Measurements from ENCODE around the gene LARGE1. TPM values are rescaled to one million over a fixed set of nuclear protein-coding genes. Genes with fewer than 3 reads are reported as not detected.

Gene LARGE1
- total RNA-seq, 1 experiment from 2014 or later, result 1.6 TPM

DNA sequence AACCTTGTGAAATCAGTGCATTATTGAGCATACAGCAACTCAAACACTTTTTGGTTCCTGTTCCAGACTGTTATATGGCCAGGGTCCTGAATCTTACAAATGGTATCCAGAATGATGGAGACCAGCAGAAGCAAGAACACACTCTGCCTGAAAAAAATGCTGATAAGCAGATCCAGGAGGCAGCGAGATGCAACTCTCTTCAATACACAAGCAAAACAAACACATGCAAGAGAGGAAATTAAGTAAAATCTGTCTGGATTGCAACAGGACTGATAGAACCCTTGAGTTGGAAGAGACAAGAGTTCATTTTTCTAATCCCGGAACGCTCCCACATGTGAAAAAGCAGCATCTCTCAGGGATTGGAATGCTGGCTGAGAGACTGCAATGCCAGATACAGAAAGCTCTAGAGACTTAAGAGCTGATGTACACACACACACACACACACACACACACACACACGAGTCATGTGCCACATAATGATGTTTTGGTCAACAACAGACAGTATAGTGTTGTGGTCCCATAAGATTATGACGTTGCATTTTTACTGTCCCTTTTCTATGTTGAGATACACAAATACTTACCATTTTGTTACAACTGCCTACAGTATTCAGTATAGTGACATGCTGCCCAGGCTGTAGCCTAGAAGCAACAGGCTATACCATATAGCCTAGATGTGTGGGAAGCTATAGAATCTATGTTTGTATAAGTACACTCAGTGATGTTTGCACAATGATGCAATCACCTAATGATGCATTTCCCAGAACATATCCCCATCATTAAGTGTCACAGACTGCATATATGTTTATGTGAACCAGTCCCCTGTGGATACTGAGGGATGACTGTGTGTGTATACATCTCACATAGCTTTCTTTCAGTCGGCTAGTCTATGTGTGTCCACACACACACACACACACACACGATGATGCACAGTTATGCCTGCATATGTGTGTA lies 406.6 kb downstream of the LARGE1 start:
- DNase-seq (ENCODE audit: extremely low read depth, low read depth), result no peak

DNA sequence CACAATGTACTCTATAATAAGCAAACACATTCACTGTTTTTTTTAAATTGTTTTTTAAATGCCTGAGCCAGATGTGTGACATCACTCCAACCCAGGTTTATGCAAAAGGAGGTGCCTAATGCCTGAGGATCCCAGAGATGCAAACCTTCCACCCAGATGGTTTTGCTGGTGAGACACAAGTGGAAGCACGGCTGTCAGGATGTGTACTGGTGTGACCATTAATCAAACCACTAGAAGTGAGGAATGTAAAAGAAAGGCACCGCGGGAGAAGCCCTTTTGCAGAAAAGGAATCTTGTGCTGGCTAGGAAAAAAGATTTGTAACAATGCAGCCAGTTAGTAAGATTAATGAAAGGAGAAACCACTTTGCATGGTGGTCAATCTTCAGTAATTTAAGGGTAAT lies 407.4 kb downstream of the LARGE1 start:
- DNase-seq (ENCODE audit: extremely low read depth, low read depth), result no peak

DNA sequence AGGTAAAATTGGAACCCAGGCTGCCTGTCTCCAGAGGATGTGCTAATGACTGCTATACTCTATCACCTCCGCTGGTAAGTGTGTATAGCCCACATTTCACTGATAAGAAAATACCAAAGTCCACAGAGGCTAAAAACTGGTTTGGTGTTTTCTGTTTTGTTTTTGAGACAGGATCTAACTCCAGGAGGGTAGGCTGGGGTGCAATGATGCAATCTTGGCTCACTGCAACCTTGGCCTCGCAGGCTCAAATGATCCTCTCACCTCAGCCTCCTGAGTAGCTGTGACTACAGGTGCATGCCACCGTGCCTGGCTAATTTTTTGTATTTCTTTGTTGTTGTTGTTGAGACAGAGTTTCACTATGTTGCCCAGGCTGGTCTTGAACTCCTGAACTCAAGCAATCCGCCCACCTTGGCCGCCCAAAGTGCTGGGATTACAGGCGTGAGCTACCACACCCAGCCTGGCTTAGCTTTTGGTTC lies 409.8 kb downstream of the LARGE1 start:
- no peak for DNase-seq (ENCODE audit: extremely low read depth, low read depth)

DNA sequence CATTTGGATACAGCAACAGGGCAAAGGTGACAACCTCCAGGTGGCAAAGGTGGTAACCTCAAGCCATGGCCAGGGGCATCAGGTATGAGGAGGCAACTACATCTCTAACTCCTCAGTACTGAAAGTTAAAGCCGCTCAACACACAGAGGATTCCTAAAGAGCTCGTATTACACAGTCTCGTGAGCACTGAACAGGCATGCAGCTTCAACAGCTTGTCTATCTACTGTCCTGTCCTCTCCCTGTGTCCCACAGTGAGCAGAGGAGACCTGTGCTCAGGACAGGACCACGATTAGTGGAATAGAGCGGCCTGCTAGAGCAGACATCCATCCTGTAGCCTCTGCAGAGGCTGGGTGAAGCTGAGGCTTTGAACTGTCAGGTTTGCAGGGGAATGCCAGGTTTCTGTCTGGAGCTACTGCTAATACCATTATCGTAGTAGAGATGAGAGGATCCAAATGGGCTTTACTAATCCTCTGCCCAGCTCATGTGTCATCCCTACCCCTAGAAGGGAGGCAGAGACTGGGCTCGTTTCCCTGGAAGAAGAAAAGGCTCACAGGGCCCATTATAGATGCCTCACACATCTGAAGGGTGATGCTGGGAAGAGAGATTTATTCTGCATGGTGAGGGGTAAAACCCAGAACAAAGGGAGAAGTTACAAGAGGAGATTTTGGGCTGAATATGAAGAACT lies 415.2 kb downstream of the LARGE1 start:
- DNase-seq (ENCODE audit: extremely low read depth, low read depth), result no peak

DNA sequence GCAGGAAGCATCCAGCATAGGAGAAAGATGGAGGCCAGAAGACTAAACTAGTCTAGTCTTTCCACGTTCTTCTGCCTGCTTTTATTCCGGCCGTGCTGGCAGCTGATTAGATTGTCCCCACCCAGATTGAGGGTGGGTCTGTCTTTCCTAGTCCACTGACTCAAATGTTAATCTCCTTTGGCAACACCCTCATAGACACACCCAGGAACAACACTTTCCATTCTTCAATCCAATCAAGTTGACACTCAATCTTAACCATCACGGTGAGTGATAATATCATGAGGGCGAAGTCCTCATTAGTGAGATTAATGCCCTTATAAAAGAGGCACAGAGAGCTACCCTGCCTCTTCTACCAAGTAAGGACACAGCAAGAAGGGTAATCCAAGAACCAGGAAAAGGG lies 424.2 kb downstream of the LARGE1 start:
- DNase-seq (ENCODE audit: extremely low read depth, low read depth), result no peak

DNA sequence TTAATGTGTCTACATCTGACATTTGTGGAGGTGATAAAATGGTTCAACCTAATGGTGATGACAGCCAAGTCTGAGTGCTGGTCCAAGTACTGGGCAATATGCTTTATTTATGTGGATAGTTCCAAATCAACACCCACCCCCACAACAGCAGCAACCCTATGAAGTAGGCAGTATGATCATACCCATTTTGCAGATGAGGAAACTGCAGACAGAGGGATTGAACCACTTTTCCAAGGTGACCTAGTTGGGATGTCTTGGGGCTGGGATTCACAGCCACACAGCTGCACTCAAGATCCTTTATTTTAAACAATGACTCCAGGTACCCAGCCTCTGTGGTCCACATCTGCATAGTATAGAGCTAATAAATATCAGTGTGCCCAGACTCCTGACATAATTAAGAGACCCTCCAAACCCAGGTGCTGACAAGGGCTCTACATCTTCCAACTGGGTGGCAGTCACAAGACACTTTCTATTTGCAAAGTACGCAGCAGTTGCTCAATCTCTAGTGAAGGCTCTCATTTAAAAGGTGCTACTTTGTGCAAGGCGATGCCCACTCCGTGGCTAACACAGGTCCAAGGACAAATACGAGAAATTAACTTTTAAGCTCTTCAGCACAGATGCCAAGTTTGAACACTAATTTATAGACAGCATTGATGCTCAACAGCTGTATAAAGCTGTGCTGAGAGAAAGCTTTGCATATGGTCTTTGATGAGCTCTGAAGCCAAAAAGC lies 426.6 kb downstream of the LARGE1 start:
- no peak for DNase-seq (ENCODE audit: extremely low read depth, low read depth)

DNA sequence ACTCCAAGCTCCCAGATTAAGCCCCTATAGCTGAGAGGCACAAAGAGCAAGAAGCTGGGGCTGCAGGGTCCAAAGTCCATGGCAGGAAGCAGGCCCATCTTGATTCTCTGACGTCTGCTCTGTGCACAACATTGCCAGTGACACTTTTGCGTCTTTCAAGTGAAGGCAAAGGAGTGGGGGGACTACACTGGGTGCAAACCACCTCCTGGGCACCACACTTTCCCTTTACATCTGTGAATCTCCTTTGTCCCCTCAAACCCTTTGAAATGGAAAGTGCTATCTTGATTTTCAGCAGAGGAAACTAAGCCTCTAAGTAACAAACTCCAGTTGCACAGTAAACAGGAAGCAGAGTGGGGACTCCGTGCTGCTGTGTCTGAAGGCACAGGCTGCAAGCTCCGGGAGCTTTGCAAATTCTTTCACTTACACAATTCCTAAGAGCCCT lies 428.0 kb downstream of the LARGE1 start:
- DNase-seq (ENCODE audit: extremely low read depth, low read depth), result no peak

DNA sequence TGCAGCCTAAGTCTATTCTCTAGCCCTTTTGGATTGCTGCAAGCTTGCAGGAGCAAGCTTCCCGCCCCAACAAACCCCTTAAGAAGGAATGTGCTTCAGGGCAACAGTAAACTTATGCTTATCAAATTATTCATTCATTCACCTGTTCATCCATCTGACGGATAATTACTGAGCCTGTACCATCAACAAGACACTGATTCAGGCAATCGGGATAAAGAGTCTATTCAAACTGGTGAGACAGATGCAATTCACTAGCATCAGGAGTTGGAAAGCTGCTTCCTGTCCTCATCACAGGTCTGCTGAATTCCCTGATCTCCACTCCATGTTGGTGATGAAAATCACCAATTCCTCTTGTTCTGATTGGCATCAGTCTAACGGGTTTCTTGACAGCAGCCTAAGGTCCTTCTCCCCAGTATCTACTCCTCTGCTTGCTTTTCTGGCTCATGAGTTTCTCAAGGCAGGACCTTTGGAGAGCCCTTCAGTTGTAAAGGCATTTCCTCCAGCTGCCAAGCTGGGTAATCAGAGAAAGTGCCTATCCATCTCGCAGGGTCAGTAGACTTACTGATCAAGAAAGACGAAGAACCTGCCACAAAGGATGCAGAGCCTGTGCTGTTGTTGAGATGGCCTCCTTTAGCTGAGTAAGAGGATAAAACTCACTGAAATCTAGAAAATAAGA lies 433.1 kb downstream of the LARGE1 start:
- no peak for DNase-seq (ENCODE audit: extremely low read depth, low read depth)

DNA sequence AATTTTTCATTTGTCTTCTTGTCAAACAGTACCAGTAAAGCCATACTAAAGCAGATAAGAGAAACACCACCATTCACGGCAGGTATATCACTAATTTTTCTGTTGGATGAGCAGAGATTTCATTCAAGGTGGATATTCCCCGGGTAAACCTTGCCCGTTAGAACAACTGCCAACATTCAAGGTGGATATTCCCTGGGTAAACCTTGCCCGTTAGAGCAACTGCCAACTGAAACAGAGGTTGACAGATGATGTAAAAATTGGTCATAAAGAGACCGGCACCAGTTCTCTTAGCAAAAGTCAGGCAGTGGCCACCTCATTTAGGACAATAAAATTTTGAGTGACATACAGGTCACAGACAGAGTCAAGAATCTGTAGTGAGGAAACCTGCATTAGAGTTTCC lies 438.7 kb downstream of the LARGE1 start:
- DNase-seq (ENCODE audit: extremely low read depth, low read depth), result no peak

DNA sequence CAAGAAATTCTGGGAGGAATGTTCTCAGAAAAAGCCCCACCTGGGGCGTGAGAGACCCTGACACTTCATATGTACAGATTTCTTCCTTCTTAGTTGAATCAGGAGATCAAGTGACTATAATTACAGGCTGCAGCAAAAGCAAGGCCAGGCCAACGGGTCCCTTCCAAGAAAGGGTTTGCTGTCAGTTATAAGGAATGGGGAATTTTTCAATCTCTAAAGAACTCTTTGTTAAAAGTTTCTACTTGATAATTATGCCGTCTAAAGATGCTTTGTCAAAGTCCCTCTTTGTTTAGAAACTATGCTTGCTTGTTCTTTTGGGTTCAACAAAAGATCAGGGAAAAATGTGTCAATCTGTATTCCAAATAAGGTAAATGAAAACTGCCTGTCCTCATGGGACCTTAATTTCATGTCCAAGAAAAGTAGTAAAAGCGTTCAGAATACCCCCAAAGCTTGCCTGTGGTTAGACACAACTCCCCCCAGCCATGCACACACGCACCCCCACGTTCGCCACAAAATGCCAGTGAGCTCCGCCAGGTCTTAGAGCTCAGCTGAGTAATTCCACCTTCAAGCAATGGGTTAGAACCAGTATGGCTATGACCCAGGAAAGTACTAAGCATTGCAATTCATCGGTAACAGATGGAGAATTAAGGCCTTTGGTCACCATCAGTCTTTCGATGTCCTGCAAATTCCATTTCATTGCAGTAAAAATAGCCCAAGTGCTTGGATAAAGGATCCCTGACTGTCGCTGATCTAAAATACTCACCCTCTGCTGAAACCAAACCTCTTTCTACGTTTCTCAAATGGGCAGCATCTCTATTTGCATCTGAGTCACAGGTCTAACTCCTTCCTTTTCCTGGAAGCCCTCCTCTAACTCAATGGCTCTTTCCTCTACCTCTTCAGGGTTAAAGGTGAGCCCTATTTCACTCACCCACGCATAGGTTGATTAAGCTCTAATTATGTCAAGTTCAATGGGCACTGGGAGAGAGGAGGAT lies 442.9 kb downstream of the LARGE1 start:
- DNase-seq (ENCODE audit: extremely low read depth, low read depth), result no peak

DNA sequence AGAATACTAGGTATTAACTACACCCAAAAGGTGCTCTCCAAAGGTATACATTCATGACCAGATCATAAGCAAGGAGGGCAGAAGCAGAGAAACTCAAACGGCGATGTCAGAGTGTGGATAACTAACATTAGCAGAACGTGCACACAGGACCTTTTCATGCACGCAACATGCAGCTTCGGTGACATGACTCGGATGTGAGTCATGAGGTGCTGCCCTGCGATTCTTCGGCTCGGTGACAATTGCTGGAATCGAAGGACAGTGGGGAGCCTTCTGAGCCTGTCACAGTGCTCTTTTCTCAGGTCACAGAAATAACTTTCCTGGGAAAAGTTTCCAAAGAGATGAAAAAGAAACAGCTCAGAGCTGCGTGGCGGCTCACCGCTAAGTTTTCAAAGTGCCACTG lies 443.6 kb downstream of the LARGE1 start:
- DNase-seq (ENCODE audit: extremely low read depth, low read depth), result peak; percentile 24

DNA sequence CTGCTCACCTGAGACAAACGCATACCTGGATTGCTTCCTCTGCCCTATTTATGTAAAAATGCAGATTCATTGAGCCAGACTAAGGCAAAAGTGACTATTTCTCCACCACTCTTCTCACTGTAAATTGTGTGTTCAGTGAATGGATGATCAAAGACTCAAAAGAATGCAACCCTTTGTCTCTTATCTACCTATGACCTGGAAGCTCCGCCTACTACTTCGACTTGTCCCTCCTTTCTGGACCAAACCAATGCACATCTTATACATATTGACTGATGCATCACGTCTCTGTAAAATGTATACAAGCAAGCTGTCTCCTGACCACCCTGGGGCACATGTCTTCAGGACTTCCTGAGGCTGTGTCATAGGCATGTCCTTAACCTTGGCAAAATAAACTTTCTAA lies 444.1 kb downstream of the LARGE1 start:
- no peak for DNase-seq (ENCODE audit: extremely low read depth, low read depth)

DNA sequence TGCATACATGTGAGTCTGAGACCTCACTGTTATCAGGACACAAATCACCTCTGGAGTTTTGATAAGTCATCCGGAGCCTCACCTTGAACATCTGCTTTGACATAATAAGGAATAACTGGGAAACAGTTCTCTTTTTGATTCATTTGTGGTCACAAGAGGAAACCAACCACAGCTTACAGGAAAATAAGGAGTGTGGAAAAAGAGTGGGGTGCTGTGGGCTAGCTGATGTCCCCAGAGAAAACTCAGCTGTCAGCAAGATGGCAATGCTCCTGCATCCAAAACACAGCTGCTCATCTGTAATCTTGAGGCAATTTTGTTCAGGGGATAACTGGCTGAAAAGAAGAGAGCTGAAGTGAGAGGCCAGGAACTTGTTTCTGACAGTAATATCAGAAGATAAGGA lies 445.7 kb downstream of the LARGE1 start:
- DNase-seq (ENCODE audit: extremely low read depth, low read depth), result no peak

DNA sequence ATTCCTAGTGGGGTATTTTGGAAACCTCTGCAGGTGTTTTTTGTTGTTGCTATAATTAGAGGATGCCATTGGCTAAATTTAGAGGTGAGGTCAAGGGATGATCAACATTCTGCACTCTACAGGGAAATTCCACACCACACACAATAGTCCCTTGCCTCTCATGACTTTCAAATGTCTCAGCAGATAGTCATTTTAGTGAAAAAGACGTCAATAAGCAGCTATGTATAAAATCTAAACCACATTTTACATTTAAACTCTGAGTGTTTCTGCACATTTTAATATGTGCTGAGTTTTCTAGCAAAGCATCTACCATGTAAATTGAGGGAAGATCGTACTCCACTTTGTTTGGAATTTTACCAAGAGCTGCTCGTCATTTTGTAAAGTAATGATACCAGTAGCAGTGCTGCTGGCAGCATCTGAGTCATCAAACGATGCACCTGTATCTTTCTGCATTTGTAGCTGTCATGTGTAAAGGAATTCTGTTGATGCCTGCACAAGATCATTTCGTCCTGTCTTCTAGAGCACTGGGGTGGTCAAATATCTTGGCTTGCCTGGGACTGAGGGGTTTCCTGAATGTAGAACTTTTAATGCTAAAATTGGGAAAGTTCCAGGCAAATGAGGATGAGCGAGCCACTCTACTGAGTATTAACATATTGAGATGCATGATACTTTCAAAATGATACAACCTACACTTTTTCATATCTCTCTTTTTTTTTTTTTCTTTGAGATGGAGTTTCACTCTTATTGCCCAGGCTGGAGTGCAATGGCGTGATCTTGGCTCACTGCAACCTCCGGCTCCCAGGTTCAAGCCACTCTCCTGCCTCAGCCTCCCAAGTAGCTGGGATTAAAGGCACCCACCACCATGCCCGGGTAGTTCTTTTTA lies 447.6 kb downstream of the LARGE1 start:
- DNase-seq (ENCODE audit: extremely low read depth, low read depth), result no peak

DNA sequence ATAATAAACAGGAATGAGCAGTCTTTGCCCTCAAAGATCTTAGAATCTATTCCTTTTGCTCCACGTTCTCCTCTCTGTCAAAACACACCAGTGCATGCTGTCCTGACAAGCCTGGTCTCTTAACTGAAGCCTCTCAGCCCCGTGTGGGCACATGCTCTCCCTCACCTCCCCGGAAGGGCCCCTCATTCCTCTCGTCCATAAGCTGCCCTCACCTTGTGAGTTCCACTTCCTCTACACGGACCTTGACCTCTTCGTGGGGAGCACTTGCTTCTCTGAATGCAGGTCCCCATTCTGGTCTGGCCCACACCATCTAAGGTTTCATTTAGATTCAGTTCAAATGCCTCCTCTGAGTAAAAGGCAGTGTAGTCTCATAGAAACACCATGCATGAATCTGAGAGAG lies 449.8 kb downstream of the LARGE1 start:
- DNase-seq (ENCODE audit: extremely low read depth, low read depth), result no peak

DNA sequence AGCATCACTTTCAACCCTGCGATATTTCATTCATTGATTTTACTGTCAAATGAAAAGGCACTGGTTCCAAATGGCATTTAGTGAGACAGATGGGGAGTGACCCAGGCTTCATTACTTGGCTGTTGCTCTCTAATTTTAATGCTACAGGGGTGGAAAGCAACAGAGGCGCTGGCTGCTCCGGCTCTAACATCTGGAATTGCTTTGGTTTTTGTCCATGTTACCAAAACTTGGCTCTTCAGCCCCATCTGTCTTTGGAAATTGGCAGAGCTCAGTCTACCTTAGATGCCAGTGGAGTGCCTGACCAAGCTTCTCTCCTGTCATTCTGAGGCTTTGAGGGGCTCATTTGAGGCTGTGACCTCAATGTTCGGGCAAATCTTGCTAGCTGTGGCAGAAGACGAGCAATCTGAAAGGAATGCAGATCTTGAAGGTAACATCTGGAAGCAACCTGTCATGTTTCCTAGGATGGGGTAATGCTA lies 452.6 kb downstream of the LARGE1 start:
- no peak for DNase-seq (ENCODE audit: extremely low read depth, low read depth)

DNA sequence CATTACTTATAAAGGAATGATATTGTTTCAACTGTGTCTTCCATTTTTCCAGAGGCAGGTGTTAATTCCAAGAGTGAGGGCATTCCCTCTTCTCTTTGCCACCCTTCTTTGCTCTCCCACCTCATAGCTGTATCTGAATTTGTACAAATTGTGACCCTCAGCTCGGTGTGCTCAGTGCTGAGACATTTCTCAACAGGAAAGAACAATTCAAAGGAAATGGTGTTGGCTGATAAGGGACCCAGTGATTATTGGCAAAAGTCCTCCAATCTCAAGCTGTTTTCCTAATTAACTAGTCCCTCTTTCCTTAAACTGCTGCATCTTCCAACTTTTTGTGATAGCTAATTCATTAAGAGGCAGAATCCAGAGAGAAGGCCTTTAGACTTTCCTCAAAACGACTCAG lies 453.2 kb downstream of the LARGE1 start:
- no peak for DNase-seq (ENCODE audit: extremely low read depth, low read depth)

DNA sequence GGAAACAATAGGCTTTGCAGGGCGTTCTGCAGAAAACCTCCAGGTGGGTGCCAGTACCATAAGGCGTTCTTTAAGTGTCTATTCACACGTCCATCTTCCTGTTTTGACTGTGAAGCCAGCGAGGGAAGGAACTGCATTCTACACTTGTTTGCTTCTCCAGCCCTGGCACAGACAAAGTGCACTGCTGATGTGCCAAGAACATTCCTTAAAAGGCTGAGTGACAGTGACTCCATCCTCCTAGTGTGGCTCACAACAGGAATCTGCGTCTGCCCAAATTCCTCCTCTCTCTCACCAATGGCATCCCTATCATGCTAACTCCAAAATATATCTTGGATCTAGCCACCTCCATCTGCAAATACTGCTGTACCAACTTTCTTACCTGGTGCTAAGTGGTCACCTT lies 454.7 kb downstream of the LARGE1 start:
- DNase-seq (ENCODE audit: extremely low read depth, low read depth), result no peak
